Thyroid gland (tissue), 4 donors: ENCODE data around the gene IGF2BP3.

Experiments used
- POLR2A ChIP-seq, 2 donors: fragments of 450-650 bp; IDR thresholded peaks; one replicate each; pipeline ENCODE4 v1.6.1; 2017; ENCODE audit warnings: antibody characterized with exemption in 2 of 2, mild to moderate bottlenecking in 2 of 2, moderate library complexity in 1 of 2
- TF ChIP-seq, protein P1 (sequence below), 6 experiments: fragments of 200-600 bp in 3 of 6; fragments of 450-650 bp in 3 of 6; sonication (generic) in 3 of 6; IDR thresholded peaks; one replicate each; pipeline ENCODE4 v1.5.1; 2016 to 2019; ENCODE audit warnings: antibody characterized with exemption in 6 of 6, mild to moderate bottlenecking in 2 of 6, inconsistent platforms in 1 of 6, moderate library complexity in 1 of 6

DNA sequence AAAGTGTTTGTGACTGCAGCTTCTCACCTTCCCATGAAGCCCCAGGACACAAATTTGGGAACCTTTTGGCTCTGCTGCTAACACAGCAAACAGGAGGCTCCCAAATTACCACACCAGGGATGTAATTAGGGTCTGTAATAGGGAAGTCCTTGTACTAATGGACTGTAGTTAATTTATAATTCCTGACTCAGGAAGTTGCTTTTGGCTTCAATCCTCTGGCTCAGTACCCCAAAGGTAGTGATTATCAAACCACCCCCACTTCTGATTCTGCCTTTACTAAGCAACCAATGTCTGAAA is 174.9 kb downstream of the IGF2BP3 start:
- TF ChIP-seq, protein P1, sequence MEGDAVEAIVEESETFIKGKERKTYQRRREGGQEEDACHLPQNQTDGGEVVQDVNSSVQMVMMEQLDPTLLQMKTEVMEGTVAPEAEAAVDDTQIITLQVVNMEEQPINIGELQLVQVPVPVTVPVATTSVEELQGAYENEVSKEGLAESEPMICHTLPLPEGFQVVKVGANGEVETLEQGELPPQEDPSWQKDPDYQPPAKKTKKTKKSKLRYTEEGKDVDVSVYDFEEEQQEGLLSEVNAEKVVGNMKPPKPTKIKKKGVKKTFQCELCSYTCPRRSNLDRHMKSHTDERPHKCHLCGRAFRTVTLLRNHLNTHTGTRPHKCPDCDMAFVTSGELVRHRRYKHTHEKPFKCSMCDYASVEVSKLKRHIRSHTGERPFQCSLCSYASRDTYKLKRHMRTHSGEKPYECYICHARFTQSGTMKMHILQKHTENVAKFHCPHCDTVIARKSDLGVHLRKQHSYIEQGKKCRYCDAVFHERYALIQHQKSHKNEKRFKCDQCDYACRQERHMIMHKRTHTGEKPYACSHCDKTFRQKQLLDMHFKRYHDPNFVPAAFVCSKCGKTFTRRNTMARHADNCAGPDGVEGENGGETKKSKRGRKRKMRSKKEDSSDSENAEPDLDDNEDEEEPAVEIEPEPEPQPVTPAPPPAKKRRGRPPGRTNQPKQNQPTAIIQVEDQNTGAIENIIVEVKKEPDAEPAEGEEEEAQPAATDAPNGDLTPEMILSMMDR (IDR thresholded peaks at IDR 0.05): no peak
- TF ChIP-seq POLR2A (IDR thresholded peaks at IDR 0.05): no peak
